ENCODE measurements around the gene ASPHD2. TPM values are rescaled to one million over a fixed set of nuclear protein-coding genes. Genes with fewer than 3 reads are reported as not detected.

Gene ASPHD2
- polyA plus RNA-seq, 1 donor from 2014 or later = 18.7 TPM

- Histone ChIP-seq H3K79me2 (replicated peaks; ENCODE audit: insufficient read depth, low read length) (no peaks in the 10 kb centered on the region), H3K27me3 (ENCODE audit: insufficient read depth, low read depth, low read length) (no peaks in the 10 kb centered on the region), H3K9me2 (ENCODE audit: insufficient read depth, low read length) (no peaks in the 10 kb centered on the region), H3K9me3 (ENCODE audit: low read length) (no peaks in the 10 kb centered on the region), H2AFZ (ENCODE audit: low read depth, low read length) (peak overlapping the region; percentile 2), H3K36me3 (ENCODE audit: insufficient read depth, low read length) (no peaks in the 10 kb centered on the region), H4K20me1 (ENCODE audit: insufficient read depth) (no peaks in the 10 kb centered on the region), H3F3A (ENCODE audit: insufficient read depth, low read length, poor library complexity, severe bottlenecking) (peaks cover 2% of the 10 kb centered on the region), H3K27ac (ENCODE audit: low read length) (peak overlapping the region; percentile 95), H3K9ac (ENCODE audit: low read length) (peak overlapping the region; percentile 64), H3K4me3 (ENCODE audit: low read length) (peak overlapping the region; percentile 55), H3K4me2 (ENCODE audit: low read length) (peak overlapping the region; percentile 69)
- no peak for TF ChIP-seq EZH2 (IDR thresholded peaks at IDR 0.05; ENCODE audit: borderline replicate concordance, insufficient read depth, low read length, poor library complexity, severe bottlenecking)
- peak; percentile 42 for TF ChIP-seq MXI1 (conservative IDR thresholded peaks at IDR 0.05; ENCODE audit: poor library complexity, severe bottlenecking)
- TF ChIP-seq EP300 (conservative IDR thresholded peaks at IDR 0.05; ENCODE audit: poor library complexity, severe bottlenecking) = peak; percentile 95
- TF ChIP-seq TAF1 (IDR thresholded peaks at IDR 0.05; ENCODE audit: low read depth) = no peak
- peak; percentile 54 for TF ChIP-seq REST (IDR thresholded peaks at IDR 0.05; ENCODE audit: borderline replicate concordance)
- TF ChIP-seq POLR2AphosphoS5 (IDR thresholded peaks at IDR 0.05) = peak; percentile 75
- peak; percentile 32 for TF ChIP-seq RAD21 (conservative IDR thresholded peaks at IDR 0.05)
- peak; percentile 19 for TF ChIP-seq CTCF (IDR thresholded peaks at IDR 0.05; ENCODE audit: poor library complexity, severe bottlenecking)
- peak; percentile 31 for TF ChIP-seq SMC3 (conservative IDR thresholded peaks at IDR 0.05; ENCODE audit: poor library complexity)
Measured at GRCh38 chr22:26409719-26410335, 19.2 kb upstream of the ASPHD2 start.

- Histone ChIP-seq H3K9me3 (ENCODE audit: low read length) (no peaks in the 10 kb centered on the region), H3K4me3 (ENCODE audit: low read length) (peak overlapping the region; percentile 55), H3K36me3 (ENCODE audit: insufficient read depth, low read length) (no peaks in the 10 kb centered on the region), H3K27ac (ENCODE audit: low read length) (peak overlapping the region; percentile 95), H3K9ac (ENCODE audit: low read length) (peak overlapping the region; percentile 64), H4K20me1 (ENCODE audit: insufficient read depth) (no peaks in the 10 kb centered on the region), H2AFZ (ENCODE audit: low read depth, low read length) (peak overlapping the region; percentile 2), H3F3A (ENCODE audit: insufficient read depth, low read length, poor library complexity, severe bottlenecking) (peaks cover 2% of the 10 kb centered on the region), H3K9me2 (ENCODE audit: insufficient read depth, low read length) (no peaks in the 10 kb centered on the region), H3K4me2 (ENCODE audit: low read length) (peak overlapping the region; percentile 69), H3K27me3 (ENCODE audit: insufficient read depth, low read depth, low read length) (no peaks in the 10 kb centered on the region), H3K79me2 (replicated peaks; ENCODE audit: insufficient read depth, low read length) (no peaks in the 10 kb centered on the region)
- TF ChIP-seq EZH2 (IDR thresholded peaks at IDR 0.05; ENCODE audit: borderline replicate concordance, insufficient read depth, low read length, poor library complexity, severe bottlenecking) = no peak
- TF ChIP-seq SMC3 (conservative IDR thresholded peaks at IDR 0.05; ENCODE audit: poor library complexity) = peak; percentile 12
Measured at GRCh38 chr22:26410386-26410785, 18.7 kb upstream of the ASPHD2 start.

All from neural cell (in vitro differentiated cells).